Esophagus squamous epithelium (tissue), 5 donors: ENCODE measurements around the gene GAB3. TPM values are rescaled to one million over a fixed set of nuclear protein-coding genes. Genes with fewer than 3 reads are reported as not detected.

ENCODE experiments used
- DNase-seq: peaks from one replicate; lab custom pipeline; 2025; lab: John Stamatoyannopoulos, UW
- H3K27ac ChIP-seq, 4 donors: fragments of 200-600 bp; sonication (generic); one replicate each; pipeline ENCODE4 v1.5.1; 2016 to 2019; ENCODE audit warnings: mild to moderate bottlenecking in 1 of 4
- H3K27me3 ChIP-seq, 4 donors: fragments of 200-600 bp; sonication (generic); 1 replicate in 3 of 4; 2 replicates in 1 of 4; pipeline versions ENCODE4 v1.5.1 to v1.6.0; 2017 to 2021; ENCODE audit warnings: antibody characterized with exemption in 1 of 4
- H3K36me3 ChIP-seq, 3 donors: fragments of 200-600 bp; sonication (generic); one replicate each; pipeline ENCODE4 v1.5.1; 2016 to 2019
- H3K4me1 ChIP-seq, 3 donors: fragments of 200-600 bp; sonication (generic); one replicate each; pipeline ENCODE4 v1.5.1; 2017 to 2019
- H3K4me3 ChIP-seq, 4 donors: fragments of 200-600 bp; sonication (generic); 1 replicate in 3 of 4; 2 replicates in 1 of 4; pipeline ENCODE4 v1.5.1; 2016 to 2019; ENCODE audit warnings: mild to moderate bottlenecking in 2 of 4, moderate library complexity in 1 of 4
- H3K9me3 ChIP-seq, 3 donors: fragments of 200-600 bp; sonication (generic); one replicate each; pipeline ENCODE4 v1.5.1; 2016 to 2019
- CTCF ChIP-seq, 6 experiments: fragments of 450-650 bp in 4 of 6; fragments of 200-600 bp in 2 of 6; sonication (generic) in 2 of 6; IDR thresholded peaks; one replicate each; pipeline ENCODE4 v1.5.1; 2016 to 2019; ENCODE audit warnings: antibody characterized with exemption in 6 of 6, mild to moderate bottlenecking in 4 of 6, moderate library complexity in 4 of 6
- POLR2A ChIP-seq, 4 donors: fragments of 450-650 bp; IDR thresholded peaks; one replicate each; pipeline ENCODE4 v1.6.1; 2017; ENCODE audit warnings: antibody characterized with exemption in 4 of 4, mild to moderate bottlenecking in 4 of 4, moderate library complexity in 3 of 4
- WGBS, 2 donors: methylation state at CpG; one replicate each; pipeline ENCODE4 v1.1.5; 2018; 5-methylcytosine and 5-hydroxymethylcytosine counted together
- intact Hi-C: fragments of 100-400 bp; cut with DNase I; formaldehyde crosslinking; loops from one replicate; pipeline ENCODE4 v1.15.0; 2022
- total RNA-seq, 4 donors: library from RNA; depleted of rRNA; stranded (reverse); fragments of >200 nt; gene quantifications; one replicate each; pipeline ENCODE4 v1.1.0, GENCODE V29; 2016
- donor health status: DM: yes; HTN: yes; CAD: no.

The GAB3 gene
- total RNA-seq, 4 donors from 2014 or later: 0.61 to 4.4 (median 1.8) TPM

- Histone ChIP-seq H3K9me3 (peaks cover 0 to 4% (median 0%) of the 10 kb centered on the region in 3 donors), H3K4me1 (no peaks in the 10 kb centered on the region), H3K27ac (no peak overlapping the region), H3K27me3 (no peaks in the 10 kb centered on the region), H3K4me3 (no peak overlapping the region), H3K36me3 (no peaks in the 10 kb centered on the region)
- intact Hi-C loops: no loop called here
- DNase-seq: no peak
- TF ChIP-seq CTCF (IDR thresholded peaks at IDR 0.05) (no peak), POLR2A (IDR thresholded peaks at IDR 0.05) (no peak)
- WGBS, 2 donors: 61 to 70% methylated on average over 4 of the region's 7 CpGs
Measured at GRCh38 chrX:154661899-154662298, 89.0 kb downstream of the GAB3 start.

GRCh38 chrX:154661170-154661569 is 89.7 kb downstream of the GAB3 start:
- Histone ChIP-seq H3K36me3 (no peaks in the 10 kb centered on the region), H3K9me3 (peaks cover 0 to 4% (median 0%) of the 10 kb centered on the region in 3 donors), H3K27ac (no peak overlapping the region), H3K4me3 (no peak overlapping the region), H3K4me1 (no peaks in the 10 kb centered on the region), H3K27me3 (no peaks in the 10 kb centered on the region)
- DNase-seq: no peak
- intact Hi-C loops: no loop called here
- 65 to 71% methylated on average over 4 of the region's 4 CpGs for WGBS, 2 donors
- TF ChIP-seq CTCF (IDR thresholded peaks at IDR 0.05) (no peak), POLR2A (IDR thresholded peaks at IDR 0.05) (no peak)

GRCh38 chrX:154660541-154660940 is 90.3 kb downstream of the GAB3 start:
- Histone ChIP-seq H3K27ac (no peak overlapping the region), H3K4me3 (no peak overlapping the region), H3K36me3 (no peaks in the 10 kb centered on the region), H3K4me1 (no peaks in the 10 kb centered on the region), H3K9me3 (peaks cover 0 to 4% (median 0%) of the 10 kb centered on the region in 3 donors), H3K27me3 (no peaks in the 10 kb centered on the region)
- TF ChIP-seq POLR2A (IDR thresholded peaks at IDR 0.05) (no peak), CTCF (IDR thresholded peaks at IDR 0.05) (no peak)
- DNase-seq: no peak
- 66 to 76% methylated on average over 2 to 5 of the region's 6 CpGs for WGBS, 2 donors
- intact Hi-C loops: no loop called here

GRCh38 chrX:154658957-154659356 is 91.9 kb downstream of the GAB3 start:
- no peaks in the 10 kb centered on the region for H3K4me1 ChIP-seq
- DNase-seq: no peak
- no peak overlapping the region for H3K27ac ChIP-seq
- TF ChIP-seq POLR2A (IDR thresholded peaks at IDR 0.05) (no peak), CTCF (IDR thresholded peaks at IDR 0.05) (no peak)
- intact Hi-C loops: no loop called here
- no peaks in the 10 kb centered on the region for H3K27me3 ChIP-seq
- 78 to 88% methylated on average over 11 of the region's 11 CpGs for WGBS, 2 donors
- H3K36me3 ChIP-seq: no peaks in the 10 kb centered on the region
- no peaks in the 10 kb centered on the region for H3K9me3 ChIP-seq
- H3K4me3 ChIP-seq: no peak overlapping the region

GRCh38 chrX:154658187-154658586 is 92.7 kb downstream of the GAB3 start:
- DNase-seq: no peak
- H3K4me3 ChIP-seq: no peak overlapping the region
- no peaks in the 10 kb centered on the region for H3K27me3 ChIP-seq
- intact Hi-C loops: no loop called here
- WGBS, 2 donors: 40 to 80% methylated on average over 1 to 2 of the region's 12 CpGs
- H3K36me3 ChIP-seq: no peaks in the 10 kb centered on the region
- no peaks in the 10 kb centered on the region for H3K9me3 ChIP-seq
- no peak overlapping the region for H3K27ac ChIP-seq
- TF ChIP-seq POLR2A (IDR thresholded peaks at IDR 0.05) (no peak), CTCF (IDR thresholded peaks at IDR 0.05) (no peak)
- H3K4me1 ChIP-seq: no peaks in the 10 kb centered on the region
